GM12874 (cell line): ENCODE measurements around the gene MARVELD2.

Experiments
- CTCF ChIP-seq: IDR thresholded peaks from 2 replicates; pipeline ENCODE4 v1.5.1; 2011; ENCODE audit warnings: low read depth, mild to moderate bottlenecking, control low read depth, low read length, moderate library complexity; ENCODE audit not compliant: insufficient read depth

MARVELD2 gene

DNA sequence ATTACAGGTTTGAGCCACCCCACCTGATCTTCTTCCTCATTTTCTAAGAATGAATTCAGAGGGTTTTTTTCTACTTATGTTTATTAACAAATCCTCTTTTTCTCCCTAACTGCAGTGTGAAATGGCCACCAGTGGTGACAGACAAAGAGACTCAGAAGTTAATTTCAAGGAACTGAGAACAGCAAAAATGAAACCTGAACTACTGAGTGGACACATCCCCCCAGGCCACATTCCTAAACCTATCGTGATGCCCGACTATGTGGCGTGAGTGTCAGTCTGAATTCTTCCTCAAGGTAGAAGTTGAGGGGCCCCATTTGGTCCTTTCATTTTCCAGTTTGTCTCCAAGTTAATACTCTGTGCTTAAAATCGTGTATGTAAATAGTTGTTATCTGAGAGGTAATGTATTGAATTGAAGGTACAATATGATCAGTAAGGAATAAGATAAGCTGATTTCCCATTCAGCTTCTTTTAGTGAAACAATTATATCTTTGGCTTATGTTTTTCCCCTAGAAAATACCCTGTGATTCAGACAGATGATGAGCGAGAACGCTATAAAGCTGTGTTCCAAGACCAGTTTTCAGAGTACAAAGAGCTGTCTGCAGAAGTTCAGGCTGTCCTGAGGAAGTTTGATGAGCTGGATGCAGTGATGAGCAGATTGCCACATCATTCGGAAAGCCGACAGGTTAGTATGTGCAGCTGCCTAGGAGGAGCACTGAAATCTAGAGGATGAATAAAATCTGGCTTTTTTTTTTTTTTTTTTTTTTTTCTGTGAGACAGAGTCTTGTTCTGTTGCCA, 17.7 kb downstream of the MARVELD2 start:
- no peak for TF ChIP-seq CTCF

GRCh38 chr5:69444127-69444754, 29.3 kb downstream of the MARVELD2 start:
- no peak for TF ChIP-seq CTCF

GRCh38 chr5:69449511-69449910, 34.6 kb downstream of the MARVELD2 start:
- TF ChIP-seq CTCF, result no peak

- no peak for TF ChIP-seq CTCF
Observed at GRCh38 chr5:69450116-69450515, 35.2 kb downstream of the MARVELD2 start.

GRCh38 chr5:69451941-69452647, 37.2 kb downstream of the MARVELD2 start:
- no peak for TF ChIP-seq CTCF

DNA sequence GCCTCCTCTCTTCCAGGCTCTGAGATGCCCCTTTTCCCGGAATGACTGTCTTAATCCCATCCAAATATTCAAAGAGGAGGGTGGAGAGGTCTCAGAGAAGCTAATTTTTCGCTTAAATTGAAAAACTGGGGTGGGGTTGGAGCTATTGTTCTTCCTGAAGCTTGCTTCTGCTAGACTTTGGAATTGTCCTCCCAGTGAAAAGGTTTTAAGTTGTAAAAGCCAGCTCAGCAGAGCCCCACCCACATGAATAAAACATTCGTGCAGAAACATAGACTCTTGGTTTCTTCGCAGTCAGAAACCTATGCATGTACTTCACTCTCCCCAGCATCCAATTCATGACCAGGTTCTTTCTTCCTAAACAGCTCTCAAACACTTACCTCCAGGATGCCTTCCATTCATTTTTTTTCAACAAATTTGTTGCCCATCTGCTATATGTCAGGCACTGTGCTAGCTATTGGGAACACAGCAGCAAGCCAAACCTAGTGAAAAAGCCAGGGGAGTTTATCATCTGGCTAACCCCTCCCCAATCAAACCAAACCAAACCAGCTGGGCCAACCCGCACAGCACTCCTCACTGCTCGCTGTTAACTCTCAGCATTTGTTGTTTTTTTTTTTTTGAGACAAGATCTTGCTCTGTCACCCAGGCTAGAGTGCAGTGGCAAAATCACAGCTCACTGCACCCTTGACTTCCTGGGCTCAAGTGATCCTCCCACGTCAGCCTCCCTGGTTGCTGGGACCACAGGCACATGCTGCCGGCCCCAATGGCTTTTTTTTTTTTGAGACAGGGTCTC, 39.7 kb downstream of the MARVELD2 start:
- TF ChIP-seq CTCF, result no peak

GRCh38 chr5:69462170-69462569, 47.3 kb downstream of the MARVELD2 start:
- no peak for TF ChIP-seq CTCF
